ENCODE measurements around the gene TOPORS.

TOPORS gene

GRCh38 chr9:32596096-32596865 is 43.9 kb upstream of the TOPORS start:
- H2AFZ ChIP-seq (ENCODE audit: low read length), result no peak overlapping the region
- TF ChIP-seq EZH2phosphoT487 (IDR thresholded peaks at IDR 0.05; ENCODE audit: borderline replicate concordance), result no peak
- TF ChIP-seq, protein P1, sequence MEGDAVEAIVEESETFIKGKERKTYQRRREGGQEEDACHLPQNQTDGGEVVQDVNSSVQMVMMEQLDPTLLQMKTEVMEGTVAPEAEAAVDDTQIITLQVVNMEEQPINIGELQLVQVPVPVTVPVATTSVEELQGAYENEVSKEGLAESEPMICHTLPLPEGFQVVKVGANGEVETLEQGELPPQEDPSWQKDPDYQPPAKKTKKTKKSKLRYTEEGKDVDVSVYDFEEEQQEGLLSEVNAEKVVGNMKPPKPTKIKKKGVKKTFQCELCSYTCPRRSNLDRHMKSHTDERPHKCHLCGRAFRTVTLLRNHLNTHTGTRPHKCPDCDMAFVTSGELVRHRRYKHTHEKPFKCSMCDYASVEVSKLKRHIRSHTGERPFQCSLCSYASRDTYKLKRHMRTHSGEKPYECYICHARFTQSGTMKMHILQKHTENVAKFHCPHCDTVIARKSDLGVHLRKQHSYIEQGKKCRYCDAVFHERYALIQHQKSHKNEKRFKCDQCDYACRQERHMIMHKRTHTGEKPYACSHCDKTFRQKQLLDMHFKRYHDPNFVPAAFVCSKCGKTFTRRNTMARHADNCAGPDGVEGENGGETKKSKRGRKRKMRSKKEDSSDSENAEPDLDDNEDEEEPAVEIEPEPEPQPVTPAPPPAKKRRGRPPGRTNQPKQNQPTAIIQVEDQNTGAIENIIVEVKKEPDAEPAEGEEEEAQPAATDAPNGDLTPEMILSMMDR (conservative IDR thresholded peaks at IDR 0.05; ENCODE audit: low read length), result no peak
- H3K27me3 ChIP-seq (ENCODE audit: insufficient read depth, low read length, poor library complexity, severe bottlenecking), result no peaks in the 10 kb centered on the region

DNA sequence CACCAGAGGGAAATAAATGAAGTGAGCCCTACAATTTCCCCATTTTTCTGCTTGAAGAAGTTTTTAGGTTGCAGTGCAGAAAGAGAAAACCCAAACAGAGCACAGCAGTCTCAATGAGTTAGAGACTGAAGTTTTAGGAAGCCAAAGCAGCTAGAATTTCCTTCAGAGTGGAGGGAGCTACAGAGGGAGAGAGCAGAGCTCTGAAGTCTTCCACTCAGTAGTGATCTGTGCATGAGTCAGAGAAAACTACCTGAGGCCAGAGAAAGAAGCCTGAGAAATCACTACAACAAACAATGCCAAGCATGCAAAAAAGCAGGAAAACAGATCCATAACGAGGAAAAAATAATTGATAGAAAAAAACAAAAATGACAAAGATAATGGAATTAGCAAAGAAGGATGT is 38.5 kb upstream of the TOPORS start:
- Histone ChIP-seq H3K4me1 (ENCODE audit: insufficient read depth, low read length, poor library complexity, severe bottlenecking) (no peaks in the 10 kb centered on the region), H4K20me1 (ENCODE audit: insufficient read depth, low read length, poor library complexity, severe bottlenecking) (no peaks in the 10 kb centered on the region), H3K4me2 (ENCODE audit: low read depth, low read length, poor library complexity, severe bottlenecking) (no peak overlapping the region), H3K4me3 (ENCODE audit: low read length, poor library complexity, severe bottlenecking) (no peak overlapping the region), H3K36me3 (ENCODE audit: insufficient read depth, low read length) (no peaks in the 10 kb centered on the region), H3K9me3 (ENCODE audit: insufficient read depth, low read depth, low read length) (no peaks in the 10 kb centered on the region), H2AFZ (ENCODE audit: low read length) (0 out of 2 replicates have a peak overlapping the region, but pooled peaks have one; percentile 28), H3K27me3 (ENCODE audit: insufficient read depth, low read length, poor library complexity, severe bottlenecking) (no peaks in the 10 kb centered on the region), H3K9me2 (replicated peaks; ENCODE audit: low read depth, low read length) (no peaks in the 10 kb centered on the region), H3F3A (ENCODE audit: low read depth) (no peaks in the 10 kb centered on the region), H3K9ac (ENCODE audit: low read depth, low read length, poor library complexity, severe bottlenecking) (no peak overlapping the region), H3K79me2 (ENCODE audit: insufficient read depth, low read length) (no peaks in the 10 kb centered on the region)
- TF ChIP-seq, protein P1 (conservative IDR thresholded peaks at IDR 0.05; ENCODE audit: low read length), result no peak
- no peak for TF ChIP-seq EZH2phosphoT487 (IDR thresholded peaks at IDR 0.05; ENCODE audit: borderline replicate concordance)

More at GRCh38 chr9:32596096-32596865, 43.9 kb upstream of the TOPORS start:
- H3K79me2 ChIP-seq (ENCODE audit: insufficient read depth, low read length), result no peaks in the 10 kb centered on the region
- no peaks in the 10 kb centered on the region for H3F3A ChIP-seq (ENCODE audit: low read depth)
- no peak overlapping the region for H3K9ac ChIP-seq (ENCODE audit: low read depth, low read length, poor library complexity, severe bottlenecking)
- no peaks in the 10 kb centered on the region for H3K9me2 ChIP-seq (replicated peaks; ENCODE audit: low read depth, low read length)
- no peak overlapping the region for H3K4me3 ChIP-seq (ENCODE audit: low read length, poor library complexity, severe bottlenecking)
- no peaks in the 10 kb centered on the region for H3K36me3 ChIP-seq (ENCODE audit: insufficient read depth, low read length)
- no peaks in the 10 kb centered on the region for H4K20me1 ChIP-seq (ENCODE audit: insufficient read depth, low read length, poor library complexity, severe bottlenecking)
- no peak overlapping the region for H3K4me2 ChIP-seq (ENCODE audit: low read depth, low read length, poor library complexity, severe bottlenecking)
- H3K9me3 ChIP-seq (ENCODE audit: insufficient read depth, low read depth, low read length), result no peaks in the 10 kb centered on the region
- no peaks in the 10 kb centered on the region for H3K4me1 ChIP-seq (ENCODE audit: insufficient read depth, low read length, poor library complexity, severe bottlenecking)

GRCh38 chr9:32590476-32590875 is 38.1 kb upstream of the TOPORS start:
- no peaks in the 10 kb centered on the region for H4K20me1 ChIP-seq (ENCODE audit: insufficient read depth, low read length, poor library complexity, severe bottlenecking)
- no peak for TF ChIP-seq EZH2phosphoT487 (IDR thresholded peaks at IDR 0.05; ENCODE audit: borderline replicate concordance)
- TF ChIP-seq, protein P1 (conservative IDR thresholded peaks at IDR 0.05; ENCODE audit: low read length), result no peak
- 0 out of 2 replicates have a peak overlapping the region, but pooled peaks have one; percentile 28 for H2AFZ ChIP-seq (ENCODE audit: low read length)
- H3K79me2 ChIP-seq (ENCODE audit: insufficient read depth, low read length), result no peaks in the 10 kb centered on the region
- no peak overlapping the region for H3K4me3 ChIP-seq (ENCODE audit: low read length, poor library complexity, severe bottlenecking)
- no peaks in the 10 kb centered on the region for H3F3A ChIP-seq (ENCODE audit: low read depth)
- H3K27me3 ChIP-seq (ENCODE audit: insufficient read depth, low read length, poor library complexity, severe bottlenecking), result no peaks in the 10 kb centered on the region
- no peak overlapping the region for H3K4me2 ChIP-seq (ENCODE audit: low read depth, low read length, poor library complexity, severe bottlenecking)
- no peaks in the 10 kb centered on the region for H3K36me3 ChIP-seq (ENCODE audit: insufficient read depth, low read length)
- no peak overlapping the region for H3K9ac ChIP-seq (ENCODE audit: low read depth, low read length, poor library complexity, severe bottlenecking)
- H3K9me2 ChIP-seq (replicated peaks; ENCODE audit: low read depth, low read length), result no peaks in the 10 kb centered on the region
- no peaks in the 10 kb centered on the region for H3K4me1 ChIP-seq (ENCODE audit: insufficient read depth, low read length, poor library complexity, severe bottlenecking)
- no peaks in the 10 kb centered on the region for H3K9me3 ChIP-seq (ENCODE audit: insufficient read depth, low read depth, low read length)

All from Loucy (cell line).